GM21717 (cell line): Measurements from ENCODE around the gene SDHB.

Source experiments
- ATAC-seq: cut with Tn5 transposase; IDR thresholded peaks from one replicate; pipeline ENCODE4 v1.9.1; 2021; ENCODE audit warnings: mild to moderate bottlenecking, moderate library complexity; ENCODE audit not compliant: unreplicated experiment

SDHB gene

GRCh38 chr1:17013491-17014320, 40.1 kb downstream of the SDHB start:
- no peak for ATAC-seq

GRCh38 chr1:17012775-17013490, 40.9 kb downstream of the SDHB start:
- no peak for ATAC-seq

- peak; percentile 82 for ATAC-seq
These were observed 42.2 kb downstream of the SDHB start, which contains the start of gene ATP13A2 for GRCh38 chr1:17011439-17012307. Gene ATP13A2, minus strand, starts transcription at chr1:17011928. Its CDS starts 190 bp downstream, at chr1:17011738.

GRCh38 chr1:17011092-17011438, 42.8 kb downstream of the SDHB start:
- no peak for ATAC-seq

GRCh38 chr1:17009706-17010105, 44.1 kb downstream of the SDHB start:
- no peak for ATAC-seq

GRCh38 chr1:17008208-17008855, 45.5 kb downstream of the SDHB start:
- no peak for ATAC-seq

GRCh38 chr1:17007121-17007520, 46.7 kb downstream of the SDHB start:
- ATAC-seq, result no peak

- no peak for ATAC-seq
These were observed 48.5 kb downstream of the SDHB start for GRCh38 chr1:17005365-17005740.

- no peak for ATAC-seq
These were observed 49.1 kb downstream of the SDHB start for GRCh38 chr1:17004466-17005364.

- no peak for ATAC-seq
These were observed 51.3 kb downstream of the SDHB start for GRCh38 chr1:17002524-17002902.

- no peak for ATAC-seq
These were observed 51.9 kb downstream of the SDHB start for GRCh38 chr1:17001760-17002523.

- no peak for ATAC-seq
These were observed 54.0 kb downstream of the SDHB start for GRCh38 chr1:16999863-17000262.

- no peak for ATAC-seq
These were observed 55.2 kb downstream of the SDHB start for GRCh38 chr1:16998589-16998988.

- ATAC-seq, result no peak
These were observed 57.0 kb downstream of the SDHB start for GRCh38 chr1:16996845-16997244.

- ATAC-seq, result no peak
These were observed 60.3 kb downstream of the SDHB start for GRCh38 chr1:16993521-16994038.

GRCh38 chr1:16992675-16993074, 61.2 kb downstream of the SDHB start:
- ATAC-seq, result no peak

- ATAC-seq, result no peak
These were observed 61.7 kb downstream of the SDHB start for GRCh38 chr1:16992102-16992501.

GRCh38 chr1:16991571-16991970, 62.3 kb downstream of the SDHB start:
- no peak for ATAC-seq
